Measurements from ENCODE around the gene ENHO.

The ENHO gene

DNA sequence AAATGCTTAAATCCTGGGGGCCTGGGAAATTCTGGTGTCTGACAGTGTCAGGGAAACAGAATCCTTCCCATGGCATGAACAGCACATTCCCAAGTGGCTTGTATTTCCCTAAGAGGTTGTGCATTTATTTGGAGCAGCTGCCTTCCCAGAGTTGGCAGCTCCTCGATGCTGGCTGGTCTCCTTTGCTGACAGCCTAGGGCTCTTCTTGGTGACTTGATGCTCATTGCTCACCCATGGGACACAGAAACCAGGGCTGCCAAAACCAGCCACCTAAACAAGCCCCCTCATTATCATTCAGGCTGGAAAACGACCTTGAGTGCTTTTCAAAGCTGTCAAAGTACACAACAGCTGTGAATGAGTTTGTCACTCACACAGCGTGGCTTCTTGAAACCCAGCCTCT, 24.2 kb downstream of the ENHO start:
- WGBS (ENCODE audit: extremely low coverage, insufficient coverage, insufficient read length) = no CpG with 5 or more reads among the region's 3 CpGs
- Histone ChIP-seq H3K4ac (ENCODE audit: low read depth, low read length) (no peak overlapping the region), H2BK12ac (ENCODE audit: low read length) (no peak overlapping the region)

DNA sequence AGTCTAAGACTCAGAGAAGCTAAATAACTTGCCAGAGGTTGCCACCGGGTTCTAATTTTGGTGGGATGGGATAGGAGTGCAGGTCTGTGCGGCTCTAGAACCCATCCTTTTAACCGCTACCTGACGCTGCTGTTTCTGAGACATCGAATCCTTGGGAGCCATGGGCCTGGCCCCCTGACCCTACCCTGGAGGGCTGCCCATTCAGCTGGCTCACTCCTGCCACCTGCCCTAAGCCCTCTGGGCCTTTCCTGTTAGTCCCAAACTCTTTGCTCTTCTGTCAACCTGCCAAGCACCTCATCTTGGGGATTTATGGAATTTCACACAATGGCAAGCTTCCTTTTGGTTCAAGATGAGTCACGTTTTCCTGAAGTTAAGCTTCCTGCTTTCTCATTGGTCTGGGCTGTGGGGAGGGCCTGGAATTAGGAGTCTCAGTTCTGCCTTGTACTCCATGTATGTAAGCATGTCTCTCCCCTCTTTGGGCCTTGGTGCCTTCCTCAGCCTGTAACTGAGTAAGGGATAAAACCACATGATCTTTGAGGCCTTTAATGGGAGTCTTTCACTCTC, 26.6 kb downstream of the ENHO start:
- Histone ChIP-seq H3K14ac (ENCODE audit: low read length) (no peak overlapping the region), H3K4me1 (ENCODE audit: control insufficient read depth in 1 of 2, insufficient read depth in 2 of 2, low read length in 2 of 2) (no peaks in the 10 kb centered on the region), H3K4me3 (ENCODE audit: low read depth, low read length) (no peak overlapping the region), H2AK5ac (ENCODE audit: low read length) (no peak overlapping the region), H3K79me2 (ENCODE audit: control insufficient read depth, insufficient read depth, low read length, poor library complexity) (no peaks in the 10 kb centered on the region), H3K23ac (ENCODE audit: low read length) (no peak overlapping the region), H3K9ac (ENCODE audit: low read length) (no peak overlapping the region), H2BK120ac (ENCODE audit: insufficient read depth, low read length, poor library complexity) (no peak overlapping the region), H3K9me3 (ENCODE audit: insufficient read depth, low read depth, low read length) (no peaks in the 10 kb centered on the region), H3K4me2 (ENCODE audit: low read length) (no peak overlapping the region), H3K27me3 (ENCODE audit: insufficient read depth, low read length) (no peaks in the 10 kb centered on the region), H2AFZ (ENCODE audit: insufficient read depth, low read length, poor library complexity) (no peak overlapping the region), H2BK5ac (ENCODE audit: low read depth, low read length, poor library complexity) (no peak overlapping the region), H3K79me1 (ENCODE audit: low read length) (no peaks in the 10 kb centered on the region), H3K18ac (ENCODE audit: low read length) (no peak overlapping the region), H4K8ac (ENCODE audit: low read depth, low read length) (no peak overlapping the region), H3K27ac (ENCODE audit: low read depth, low read length) (no peak overlapping the region), H4K91ac (ENCODE audit: low read depth, low read length) (no peak overlapping the region), H3K36me3 (ENCODE audit: control insufficient read depth in 1 of 2, insufficient read depth in 2 of 2, low read length in 2 of 2) (no peaks in the 10 kb centered on the region), H2BK12ac (ENCODE audit: low read length) (no peak overlapping the region), H3K4ac (ENCODE audit: low read depth, low read length) (no peak overlapping the region), H4K12ac (ENCODE audit: low read depth, low read length) (no peak overlapping the region)
- no peak for DNase-seq
- WGBS (ENCODE audit: extremely low coverage, insufficient coverage, insufficient read length) = no CpG with 5 or more reads among the region's 6 CpGs

More for the DNA sequence above, 24.2 kb downstream of the ENHO start:
- no peak overlapping the region for H4K8ac ChIP-seq (ENCODE audit: low read depth, low read length)
- no peaks in the 10 kb centered on the region for H3K79me1 ChIP-seq (ENCODE audit: low read length)
- no peak overlapping the region for H3K9ac ChIP-seq (ENCODE audit: low read length)
- H4K91ac ChIP-seq (ENCODE audit: low read depth, low read length) = no peak overlapping the region
- no peak overlapping the region for H3K4me2 ChIP-seq (ENCODE audit: low read length)
- H3K27ac ChIP-seq (ENCODE audit: low read depth, low read length) = no peak overlapping the region
- H3K79me2 ChIP-seq (ENCODE audit: control insufficient read depth, insufficient read depth, low read length, poor library complexity) = no peaks in the 10 kb centered on the region
- no peak overlapping the region for H2BK5ac ChIP-seq (ENCODE audit: low read depth, low read length, poor library complexity)
- H2AFZ ChIP-seq (ENCODE audit: insufficient read depth, low read length, poor library complexity) = no peak overlapping the region
- no peak overlapping the region for H3K23ac ChIP-seq (ENCODE audit: low read length)
- H3K9me3 ChIP-seq (ENCODE audit: insufficient read depth, low read depth, low read length) = no peaks in the 10 kb centered on the region
- no peaks in the 10 kb centered on the region for H3K36me3 ChIP-seq (ENCODE audit: control insufficient read depth in 1 of 2, insufficient read depth in 2 of 2, low read length in 2 of 2)
- no peak overlapping the region for H4K12ac ChIP-seq (ENCODE audit: low read depth, low read length)
- H3K4me1 ChIP-seq (ENCODE audit: control insufficient read depth in 1 of 2, insufficient read depth in 2 of 2, low read length in 2 of 2) = no peaks in the 10 kb centered on the region
- H2BK120ac ChIP-seq (ENCODE audit: insufficient read depth, low read length, poor library complexity) = no peak overlapping the region
- H3K27me3 ChIP-seq (ENCODE audit: insufficient read depth, low read length) = no peaks in the 10 kb centered on the region
- no peak overlapping the region for H3K4me3 ChIP-seq (ENCODE audit: low read depth, low read length)
- DNase-seq = no peak
- no peak overlapping the region for H3K14ac ChIP-seq (ENCODE audit: low read length)
- H2AK5ac ChIP-seq (ENCODE audit: low read length) = no peak overlapping the region
- H3K18ac ChIP-seq (ENCODE audit: low read length) = no peak overlapping the region

DNA sequence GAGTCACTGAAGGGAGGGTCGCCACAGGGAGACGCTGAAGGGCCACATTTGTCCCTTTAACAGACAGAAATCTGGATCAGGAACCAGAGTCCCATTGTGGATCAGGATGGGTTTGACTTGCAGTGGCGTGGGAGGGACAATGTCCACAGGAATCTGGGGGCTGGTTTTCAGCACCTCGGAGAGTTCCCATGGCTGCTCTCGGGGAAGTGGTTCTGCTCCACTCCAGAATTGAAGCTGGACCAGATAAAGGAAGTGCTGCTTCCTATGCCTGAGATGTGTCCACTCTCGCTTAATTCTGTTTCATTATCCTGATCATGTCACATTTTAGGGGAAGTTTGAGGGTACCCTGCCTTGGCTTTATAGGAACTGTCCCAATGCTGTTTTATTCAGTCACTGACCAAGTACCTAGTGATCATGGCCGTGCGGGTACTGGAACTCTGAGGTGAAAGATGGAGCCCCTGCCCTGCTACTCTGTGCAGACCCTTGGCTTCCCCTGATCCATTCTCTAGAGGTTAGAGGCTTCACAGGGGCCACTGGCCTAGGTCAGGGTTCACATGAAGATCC, 28.7 kb downstream of the ENHO start:
- WGBS (ENCODE audit: extremely low coverage, insufficient coverage, insufficient read length) = no CpG with 5 or more reads among the region's 8 CpGs
- Histone ChIP-seq H3K23ac (ENCODE audit: low read length) (no peak overlapping the region), H3K9me3 (ENCODE audit: insufficient read depth, low read depth, low read length) (no peaks in the 10 kb centered on the region), H3K27me3 (ENCODE audit: insufficient read depth, low read length) (no peaks in the 10 kb centered on the region), H3K27ac (ENCODE audit: low read depth, low read length) (no peak overlapping the region), H3K79me1 (ENCODE audit: low read length) (no peaks in the 10 kb centered on the region), H3K14ac (ENCODE audit: low read length) (no peak overlapping the region), H3K79me2 (ENCODE audit: control insufficient read depth, insufficient read depth, low read length, poor library complexity) (no peaks in the 10 kb centered on the region), H4K12ac (ENCODE audit: low read depth, low read length) (no peak overlapping the region), H3K9ac (ENCODE audit: low read length) (no peak overlapping the region), H3K18ac (ENCODE audit: low read length) (no peak overlapping the region), H2BK5ac (ENCODE audit: low read depth, low read length, poor library complexity) (no peak overlapping the region), H3K4me2 (ENCODE audit: low read length) (no peak overlapping the region), H2BK12ac (ENCODE audit: low read length) (no peak overlapping the region), H2AFZ (ENCODE audit: insufficient read depth, low read length, poor library complexity) (no peak overlapping the region), H3K36me3 (ENCODE audit: control insufficient read depth in 1 of 2, insufficient read depth in 2 of 2, low read length in 2 of 2) (no peaks in the 10 kb centered on the region), H3K4me3 (ENCODE audit: low read depth, low read length) (no peak overlapping the region), H3K4me1 (ENCODE audit: control insufficient read depth in 1 of 2, insufficient read depth in 2 of 2, low read length in 2 of 2) (no peaks in the 10 kb centered on the region), H3K4ac (ENCODE audit: low read depth, low read length) (no peak overlapping the region), H4K8ac (ENCODE audit: low read depth, low read length) (no peak overlapping the region), H2AK5ac (ENCODE audit: low read length) (no peak overlapping the region), H2BK120ac (ENCODE audit: insufficient read depth, low read length, poor library complexity) (no peak overlapping the region), H4K91ac (ENCODE audit: low read depth, low read length) (no peak overlapping the region)
- peak; percentile 17 to 59 for DNase-seq

DNA sequence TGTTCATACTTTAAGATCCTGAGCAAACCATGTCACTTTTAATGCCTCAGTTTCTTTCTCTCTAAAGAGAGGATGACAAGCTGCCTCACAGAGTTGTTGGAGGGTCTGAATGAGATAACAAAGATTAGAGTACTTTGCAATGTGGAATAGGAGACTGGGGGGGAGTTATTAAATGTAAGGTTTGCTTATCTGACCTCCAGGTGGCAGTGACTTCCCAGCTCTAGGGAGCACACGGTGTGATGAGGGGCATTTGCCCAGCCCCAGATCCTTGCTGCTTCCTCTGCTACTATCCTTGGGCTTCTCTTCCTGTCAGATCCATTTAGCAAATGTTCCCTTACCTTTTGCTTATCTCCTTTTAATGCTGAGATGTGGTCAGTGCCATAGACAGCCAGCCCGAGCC, 30.7 kb downstream of the ENHO start:
- Histone ChIP-seq H3K14ac (ENCODE audit: low read length) (no peak overlapping the region), H3K9me3 (ENCODE audit: insufficient read depth, low read depth, low read length) (no peaks in the 10 kb centered on the region), H4K91ac (ENCODE audit: low read depth, low read length) (no peak overlapping the region), H2AK5ac (ENCODE audit: low read length) (no peak overlapping the region), H3K36me3 (ENCODE audit: control insufficient read depth in 1 of 2, insufficient read depth in 2 of 2, low read length in 2 of 2) (no peaks in the 10 kb centered on the region), H3K79me1 (ENCODE audit: low read length) (no peaks in the 10 kb centered on the region), H3K4me3 (ENCODE audit: low read depth, low read length) (no peak overlapping the region), H3K4ac (ENCODE audit: low read depth, low read length) (no peak overlapping the region), H3K27ac (ENCODE audit: low read depth, low read length) (no peak overlapping the region), H3K79me2 (ENCODE audit: control insufficient read depth, insufficient read depth, low read length, poor library complexity) (no peaks in the 10 kb centered on the region), H2AFZ (ENCODE audit: insufficient read depth, low read length, poor library complexity) (no peak overlapping the region), H3K18ac (ENCODE audit: low read length) (no peak overlapping the region), H3K9ac (ENCODE audit: low read length) (no peak overlapping the region), H2BK120ac (ENCODE audit: insufficient read depth, low read length, poor library complexity) (no peak overlapping the region), H3K4me1 (ENCODE audit: control insufficient read depth in 1 of 2, insufficient read depth in 2 of 2, low read length in 2 of 2) (no peaks in the 10 kb centered on the region), H3K27me3 (ENCODE audit: insufficient read depth, low read length) (no peaks in the 10 kb centered on the region), H2BK12ac (ENCODE audit: low read length) (no peak overlapping the region), H4K12ac (ENCODE audit: low read depth, low read length) (no peak overlapping the region), H3K23ac (ENCODE audit: low read length) (no peak overlapping the region), H3K4me2 (ENCODE audit: low read length) (no peak overlapping the region), H4K8ac (ENCODE audit: low read depth, low read length) (no peak overlapping the region), H2BK5ac (ENCODE audit: low read depth, low read length, poor library complexity) (no peak overlapping the region)
- DNase-seq = no peak
- WGBS (ENCODE audit: extremely low coverage, insufficient coverage, insufficient read length) = no CpG with 5 or more reads among the region's 2 CpGs
